Measurements from ENCODE around the gene NPM1. TPM values are rescaled to one million over a fixed set of nuclear protein-coding genes. Genes with fewer than 3 reads are reported as not detected.
"Not testable (repeated sequence)": the region's sequence is repeated elsewhere in the genome, so short reads cannot be mapped to it uniquely, and the experiment has no call there.

NPM1 gene
- total RNA-seq, 1 experiment from 2014 or later: 2,650 TPM

GRCh38 chr5:171371326-171371725, 16.3 kb upstream of the NPM1 start:
- no peak for DNase-seq (ENCODE audit: low read depth)
- in situ Hi-C loops (cut with HindIII; ENCODE audit: low pct_unique_long_range_greater_than_20kb, low sequenced_read_pairs): no loop called here

GRCh38 chr5:171379961-171380360, 7.7 kb upstream of the NPM1 start:
- in situ Hi-C loops (cut with HindIII; ENCODE audit: low pct_unique_long_range_greater_than_20kb, low sequenced_read_pairs): no loop called here
- DNase-seq (ENCODE audit: low read depth): no peak

- in situ Hi-C loops (cut with HindIII; ENCODE audit: low pct_unique_long_range_greater_than_20kb, low sequenced_read_pairs); DNase-seq (ENCODE audit: low read depth): not testable (repeated sequence)
These were observed 3.2 kb upstream of the NPM1 start for GRCh38 chr5:171384416-171384815.

GRCh38 chr5:171384999-171385398, 2.6 kb upstream of the NPM1 start:
- peak; percentile 57 for DNase-seq (ENCODE audit: low read depth)
- in situ Hi-C loops (cut with HindIII; ENCODE audit: low pct_unique_long_range_greater_than_20kb, low sequenced_read_pairs): not testable (repeated sequence)

GRCh38 chr5:171386006-171386671, 1.5 kb upstream of the NPM1 start:
- no peak for DNase-seq (ENCODE audit: low read depth)
- in situ Hi-C loops (cut with HindIII; ENCODE audit: low pct_unique_long_range_greater_than_20kb, low sequenced_read_pairs): no loop called here

- peak; percentile 27 for DNase-seq (ENCODE audit: low read depth)
- in situ Hi-C loops (cut with HindIII; ENCODE audit: low pct_unique_long_range_greater_than_20kb, low sequenced_read_pairs): no loop called here
These were observed 746 bp upstream of the NPM1 start for GRCh38 chr5:171386861-171387344.

GRCh38 chr5:171387970-171388815, 544 bp downstream of the NPM1 start:
- in situ Hi-C loops (cut with HindIII; ENCODE audit: low pct_unique_long_range_greater_than_20kb, low sequenced_read_pairs): no loop called here
- peak; percentile 81 for DNase-seq (ENCODE audit: low read depth)

GRCh38 chr5:171388816-171389168, 1.1 kb downstream of the NPM1 start:
- no peak for DNase-seq (ENCODE audit: low read depth)
- in situ Hi-C loops (cut with HindIII; ENCODE audit: low pct_unique_long_range_greater_than_20kb, low sequenced_read_pairs): no loop called here

- in situ Hi-C loops (cut with HindIII; ENCODE audit: low pct_unique_long_range_greater_than_20kb, low sequenced_read_pairs): no loop called here
- DNase-seq (ENCODE audit: low read depth): no peak
These were observed 3.4 kb downstream of the NPM1 start for GRCh38 chr5:171390883-171391677.

- DNase-seq (ENCODE audit: low read depth): no peak
- in situ Hi-C loops (cut with HindIII; ENCODE audit: low pct_unique_long_range_greater_than_20kb, low sequenced_read_pairs): no loop called here
These were observed 4.4 kb downstream of the NPM1 start for GRCh38 chr5:171391996-171392577.

- DNase-seq (ENCODE audit: low read depth): no peak
- in situ Hi-C loops (cut with HindIII; ENCODE audit: low pct_unique_long_range_greater_than_20kb, low sequenced_read_pairs): no loop called here
These were observed 5.0 kb downstream of the NPM1 start for GRCh38 chr5:171392585-171393159.

- in situ Hi-C loops (cut with HindIII; ENCODE audit: low pct_unique_long_range_greater_than_20kb, low sequenced_read_pairs): no loop called here
- no peak for DNase-seq (ENCODE audit: low read depth)
These were observed 7.4 kb downstream of the NPM1 start for GRCh38 chr5:171395042-171395441.

- in situ Hi-C loops (cut with HindIII; ENCODE audit: low pct_unique_long_range_greater_than_20kb, low sequenced_read_pairs): not testable (repeated sequence)
These were observed 8.9 kb downstream of the NPM1 start for GRCh38 chr5:171396583-171396982.

GRCh38 chr5:171397190-171397589, 9.5 kb downstream of the NPM1 start:
- no peak for DNase-seq (ENCODE audit: low read depth)
- in situ Hi-C loops (cut with HindIII; ENCODE audit: low pct_unique_long_range_greater_than_20kb, low sequenced_read_pairs): no loop called here

More at GRCh38 chr5:171396583-171396982, 8.9 kb downstream of the NPM1 start:
- DNase-seq (ENCODE audit: low read depth): not testable (repeated sequence)

- DNase-seq (ENCODE audit: low read depth): no peak
- in situ Hi-C loops (cut with HindIII; ENCODE audit: low pct_unique_long_range_greater_than_20kb, low sequenced_read_pairs): no loop called here
These were observed 9.9 kb downstream of the NPM1 start for GRCh38 chr5:171397599-171397998.

- DNase-seq (ENCODE audit: low read depth); in situ Hi-C loops (cut with HindIII; ENCODE audit: low pct_unique_long_range_greater_than_20kb, low sequenced_read_pairs): not testable (repeated sequence)
These were observed 11.0 kb downstream of the NPM1 start for GRCh38 chr5:171398660-171399059.

GRCh38 chr5:171400169-171400568, 12.5 kb downstream of the NPM1 start:
- in situ Hi-C loops (cut with HindIII; ENCODE audit: low pct_unique_long_range_greater_than_20kb, low sequenced_read_pairs): loop anchor here (25.0 kb wide), 1 partner anchor 512 kb away; no protein-coding TSS in a partner anchor
- no peak for DNase-seq (ENCODE audit: low read depth)
